GM12864 (cell line): ENCODE measurements around the gene NUAK2.

Experiments used
- DNase-seq: peaks from one replicate; pipeline ENCODE4 v3.0.0-alpha.2; 2011; ENCODE audit warnings: low read depth
- H3K4me3 ChIP-seq: 2 replicates; pipeline ENCODE4 v1.5.1; 2011; ENCODE audit warnings: mild to moderate bottlenecking, low read depth, low read length, control low read depth
- TF ChIP-seq, protein P1 (sequence below): IDR thresholded peaks from 2 replicates; pipeline ENCODE4 v1.5.1; 2011; ENCODE audit warnings: low read depth, mild to moderate bottlenecking, moderate library complexity, low read length, control low read depth, inconsistent platforms; ENCODE audit errors: missing control alignments

NUAK2 gene

DNA sequence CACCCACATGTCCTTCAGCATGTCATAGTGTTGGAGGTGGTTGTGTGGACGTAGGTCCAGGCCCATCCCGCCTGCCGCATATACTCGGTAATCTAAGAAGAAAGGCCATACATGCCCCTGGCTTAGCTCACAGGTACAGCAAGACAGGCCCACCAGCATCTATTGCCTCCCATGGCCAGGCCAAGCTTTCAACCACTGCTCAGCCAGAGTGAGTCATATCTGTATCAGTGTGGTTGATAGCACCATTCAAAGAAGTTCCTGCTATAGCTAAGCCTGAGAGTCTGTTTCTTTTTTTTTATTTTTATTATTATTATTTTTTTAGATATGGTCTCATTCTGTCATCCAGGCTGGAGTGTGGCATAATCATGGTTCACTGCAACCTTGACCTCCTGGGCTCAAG is 18.2 kb upstream of the NUAK2 start:
- TF ChIP-seq, protein P1, sequence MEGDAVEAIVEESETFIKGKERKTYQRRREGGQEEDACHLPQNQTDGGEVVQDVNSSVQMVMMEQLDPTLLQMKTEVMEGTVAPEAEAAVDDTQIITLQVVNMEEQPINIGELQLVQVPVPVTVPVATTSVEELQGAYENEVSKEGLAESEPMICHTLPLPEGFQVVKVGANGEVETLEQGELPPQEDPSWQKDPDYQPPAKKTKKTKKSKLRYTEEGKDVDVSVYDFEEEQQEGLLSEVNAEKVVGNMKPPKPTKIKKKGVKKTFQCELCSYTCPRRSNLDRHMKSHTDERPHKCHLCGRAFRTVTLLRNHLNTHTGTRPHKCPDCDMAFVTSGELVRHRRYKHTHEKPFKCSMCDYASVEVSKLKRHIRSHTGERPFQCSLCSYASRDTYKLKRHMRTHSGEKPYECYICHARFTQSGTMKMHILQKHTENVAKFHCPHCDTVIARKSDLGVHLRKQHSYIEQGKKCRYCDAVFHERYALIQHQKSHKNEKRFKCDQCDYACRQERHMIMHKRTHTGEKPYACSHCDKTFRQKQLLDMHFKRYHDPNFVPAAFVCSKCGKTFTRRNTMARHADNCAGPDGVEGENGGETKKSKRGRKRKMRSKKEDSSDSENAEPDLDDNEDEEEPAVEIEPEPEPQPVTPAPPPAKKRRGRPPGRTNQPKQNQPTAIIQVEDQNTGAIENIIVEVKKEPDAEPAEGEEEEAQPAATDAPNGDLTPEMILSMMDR: no peak
- H3K4me3 ChIP-seq: no peak overlapping the region
- DNase-seq: no peak

DNA sequence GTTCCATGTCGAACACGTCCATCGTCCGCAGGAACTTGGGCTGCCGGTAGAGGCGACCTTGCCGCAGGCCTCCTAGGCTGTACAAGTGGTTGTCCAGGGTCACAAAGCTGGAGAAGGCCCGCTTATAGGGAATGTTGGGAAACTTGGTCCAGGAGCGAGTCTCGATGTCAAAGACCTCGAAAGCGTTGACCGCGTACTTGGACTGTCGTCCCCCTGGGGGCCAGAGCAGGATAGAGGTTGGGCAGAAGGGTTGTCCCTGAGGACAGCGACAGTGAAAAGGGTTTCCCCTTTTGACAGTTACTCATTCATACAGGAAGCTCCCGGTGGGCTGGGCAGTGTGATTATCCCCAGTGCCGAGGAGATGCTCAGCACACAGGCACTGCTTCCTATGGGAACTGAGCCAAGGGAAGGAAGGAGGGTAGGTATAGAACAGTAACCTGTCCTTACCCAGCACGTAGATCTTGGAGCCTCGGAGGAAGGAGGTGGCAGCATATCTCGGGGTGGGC is 17.7 kb upstream of the NUAK2 start:
- TF ChIP-seq, protein P1: no peak
- H3K4me3 ChIP-seq: no peak overlapping the region
- DNase-seq: no peak

DNA sequence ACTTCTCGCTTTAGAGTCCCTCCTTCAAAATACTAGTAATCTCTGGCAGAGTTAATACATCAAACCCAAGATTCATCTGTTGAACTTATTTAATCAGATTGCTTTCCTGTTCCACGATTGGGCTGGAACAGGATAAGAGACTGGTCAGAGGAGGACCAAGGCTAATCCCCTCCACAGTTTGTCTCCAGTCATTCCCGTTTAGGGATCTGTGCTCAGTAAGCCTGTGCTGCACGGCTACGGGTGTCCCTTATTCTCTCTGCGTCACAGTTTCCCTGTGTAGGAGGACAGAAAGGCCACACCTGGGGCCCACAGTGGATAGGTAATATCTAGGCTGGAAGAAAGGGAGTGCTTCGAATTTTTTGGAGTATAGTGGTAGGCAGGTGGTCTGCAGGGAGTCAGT is 16.5 kb upstream of the NUAK2 start:
- no peak overlapping the region for H3K4me3 ChIP-seq
- TF ChIP-seq, protein P1: no peak
- DNase-seq: no peak

DNA sequence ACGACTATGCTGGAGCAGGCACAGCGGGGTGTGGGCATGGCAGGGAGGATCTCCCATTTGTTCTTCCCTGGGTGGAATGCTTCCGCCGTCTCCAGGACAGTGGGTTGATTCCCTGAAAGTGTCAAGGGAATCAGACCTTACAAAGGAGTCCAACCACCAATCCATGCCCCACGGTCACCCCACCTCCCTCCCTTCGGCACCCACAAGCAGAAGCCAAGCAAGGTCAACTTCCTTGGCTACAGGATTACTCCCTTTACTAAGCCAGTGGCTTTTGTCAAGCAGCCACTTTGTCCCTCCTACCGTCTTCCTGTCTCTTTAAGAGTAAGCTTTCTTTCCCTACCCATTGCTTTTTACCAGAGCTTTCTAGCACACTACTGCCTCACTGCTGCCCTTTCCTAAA is 15.9 kb upstream of the NUAK2 start:
- DNase-seq: no peak
- TF ChIP-seq, protein P1: no peak
- H3K4me3 ChIP-seq: no peak overlapping the region

DNA sequence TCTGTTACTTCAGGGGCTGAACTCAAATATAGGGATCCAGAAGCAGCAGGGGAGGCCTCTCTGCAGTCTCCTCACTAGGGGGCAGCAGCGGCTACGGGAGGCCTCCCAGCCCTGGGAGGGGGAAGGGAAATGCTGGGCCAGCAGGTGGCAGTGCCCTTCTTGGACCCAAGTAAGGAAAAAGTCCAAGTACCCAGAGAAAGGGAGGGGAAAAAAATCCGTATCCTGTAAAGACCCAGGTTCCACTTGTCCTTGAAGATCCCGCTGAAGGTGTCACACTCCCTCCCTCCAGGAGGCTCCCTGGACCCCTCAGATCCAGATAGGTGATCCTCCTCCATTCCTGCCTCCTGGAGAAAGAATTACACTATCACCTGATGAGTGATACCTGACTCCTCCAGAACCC is 14.1 kb upstream of the NUAK2 start:
- TF ChIP-seq, protein P1: peak; percentile 93
- no peak for DNase-seq
- no peak overlapping the region for H3K4me3 ChIP-seq

DNA sequence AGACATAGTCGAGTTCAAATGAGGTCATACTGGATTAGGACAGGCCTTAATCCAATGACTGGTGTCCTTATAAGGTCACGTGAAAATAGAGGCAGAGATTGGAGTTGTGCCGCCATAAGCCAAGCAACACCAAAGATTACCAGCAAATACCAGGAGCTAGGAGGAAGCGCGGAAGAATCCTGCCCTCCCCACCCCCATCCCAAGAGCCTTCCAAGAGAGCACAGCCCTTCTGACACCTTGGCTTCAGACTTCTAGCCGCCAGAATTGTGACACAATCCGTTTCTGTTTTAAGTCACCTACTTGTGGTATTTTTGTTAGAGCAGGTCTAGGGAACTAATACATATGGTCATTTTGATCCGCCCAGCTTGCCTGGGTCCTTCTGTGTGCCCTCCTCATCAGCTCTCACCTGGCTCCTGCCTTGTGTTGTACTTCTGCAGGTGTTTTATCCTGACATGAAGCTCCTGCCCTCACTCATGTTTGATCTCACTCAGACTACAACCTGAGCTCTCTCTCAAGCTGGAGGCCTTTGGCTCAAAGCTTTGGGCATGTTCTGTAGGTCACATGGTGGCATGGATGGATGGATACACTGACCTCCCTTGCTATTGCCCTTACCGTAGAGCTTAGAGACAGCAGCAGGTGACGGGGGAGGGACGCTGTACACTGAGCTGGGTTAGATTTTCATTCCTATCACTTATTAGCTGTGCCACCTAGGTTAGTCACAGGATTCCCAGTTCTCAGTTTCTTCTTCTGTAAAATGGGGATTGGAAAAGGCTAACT is 10.7 kb upstream of the NUAK2 start:
- TF ChIP-seq, protein P1: no peak
- no peak for DNase-seq
- H3K4me3 ChIP-seq: no peak overlapping the region

DNA sequence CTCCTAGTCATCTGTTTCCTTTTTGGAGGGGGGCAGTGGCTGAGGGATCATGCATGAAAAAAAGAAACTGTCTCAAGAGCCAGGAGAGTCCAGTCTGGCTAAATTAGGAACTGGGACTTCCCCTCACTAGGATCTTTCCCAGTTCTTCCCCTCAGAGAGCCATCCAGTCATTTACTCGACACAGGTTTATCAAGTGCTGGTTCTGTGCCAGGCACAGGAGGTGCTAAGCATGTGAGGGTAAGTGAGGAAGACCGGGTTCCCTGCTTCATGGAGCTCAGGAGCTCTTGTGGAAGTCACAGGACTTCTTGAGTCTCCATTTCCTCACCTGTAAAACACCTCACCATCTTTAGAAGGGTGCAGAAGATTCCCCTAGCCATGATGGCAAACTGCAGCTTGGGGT is 8.6 kb upstream of the NUAK2 start:
- H3K4me3 ChIP-seq: no peak overlapping the region
- TF ChIP-seq, protein P1: no peak
- DNase-seq: no peak
